Glutamatergic neuron (in vitro differentiated cells): Measurements from ENCODE around the gene USP30. TPM values are rescaled to one million over a fixed set of nuclear protein-coding genes. Genes with fewer than 3 reads are reported as not detected.

ENCODE experiments used
- DNase-seq: peaks from one replicate; pipeline ENCODE4 v3.0.0; 2022
- H3K27ac Mint-ChIP-seq: one replicate; pipeline ENCODE4 v1.8.0; 2020; ENCODE audit warnings: mild to moderate bottlenecking, mixed read lengths, inconsistent platforms; ENCODE audit not compliant: unreplicated experiment
- H3K27me3 Mint-ChIP-seq: one replicate; pipeline ENCODE4 v1.8.0; 2020; ENCODE audit warnings: mild to moderate bottlenecking, moderate library complexity, mixed read lengths, inconsistent platforms; ENCODE audit not compliant: unreplicated experiment
- H3K36me3 Mint-ChIP-seq: one replicate; pipeline ENCODE4 v1.8.0; 2020; ENCODE audit warnings: mild to moderate bottlenecking, mixed read lengths, inconsistent platforms; ENCODE audit not compliant: unreplicated experiment
- H3K4me1 Mint-ChIP-seq: one replicate; pipeline ENCODE4 v1.8.0; 2020; ENCODE audit warnings: mild to moderate bottlenecking, low read depth, mixed read lengths, inconsistent platforms; ENCODE audit not compliant: unreplicated experiment
- H3K4me3 Mint-ChIP-seq: one replicate; pipeline ENCODE4 v1.8.0; 2020; ENCODE audit warnings: mild to moderate bottlenecking, mixed read lengths, inconsistent platforms; ENCODE audit not compliant: unreplicated experiment
- H3K9me3 Mint-ChIP-seq: one replicate; pipeline ENCODE4 v1.8.0; 2020; ENCODE audit warnings: mild to moderate bottlenecking, moderate library complexity, mixed read lengths, inconsistent platforms; ENCODE audit not compliant: unreplicated experiment
- long read RNA-seq: library from polyadenylated mRNA; unstranded; transcript quantifications from one replicate; pipeline ENCODE4 v2.0.0, GENCODE V29; 2020; ENCODE audit not compliant: unreplicated experiment
- total RNA-seq: library from RNA; stranded (reverse); fragmentation: NEBNext Ultra II Directional; extraction: Animal tissue kit (Norgen Biotek cat#: 25700); gene quantifications from one replicate; pipeline ENCODE4 v1.2.1, GENCODE V29; 2021; ENCODE audit not compliant: unreplicated experiment
- TF ChIP-seq, protein P1 (sequence below): fragments of 200-600 bp; sonication (generic); IDR thresholded peaks from one replicate; pipeline ENCODE4 v1.5.0; 2021; ENCODE audit not compliant: partially characterized antibody, unreplicated experiment

The USP30 gene, protein sequence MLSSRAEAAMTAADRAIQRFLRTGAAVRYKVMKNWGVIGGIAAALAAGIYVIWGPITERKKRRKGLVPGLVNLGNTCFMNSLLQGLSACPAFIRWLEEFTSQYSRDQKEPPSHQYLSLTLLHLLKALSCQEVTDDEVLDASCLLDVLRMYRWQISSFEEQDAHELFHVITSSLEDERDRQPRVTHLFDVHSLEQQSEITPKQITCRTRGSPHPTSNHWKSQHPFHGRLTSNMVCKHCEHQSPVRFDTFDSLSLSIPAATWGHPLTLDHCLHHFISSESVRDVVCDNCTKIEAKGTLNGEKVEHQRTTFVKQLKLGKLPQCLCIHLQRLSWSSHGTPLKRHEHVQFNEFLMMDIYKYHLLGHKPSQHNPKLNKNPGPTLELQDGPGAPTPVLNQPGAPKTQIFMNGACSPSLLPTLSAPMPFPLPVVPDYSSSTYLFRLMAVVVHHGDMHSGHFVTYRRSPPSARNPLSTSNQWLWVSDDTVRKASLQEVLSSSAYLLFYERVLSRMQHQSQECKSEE
- 14.4 TPM for total RNA-seq
- long read RNA-seq, partial matches to known transcripts: 0 of 4 reads
- long read RNA-seq, other reads (novel, unspliced or antisense): 2 of 4 reads

DNA sequence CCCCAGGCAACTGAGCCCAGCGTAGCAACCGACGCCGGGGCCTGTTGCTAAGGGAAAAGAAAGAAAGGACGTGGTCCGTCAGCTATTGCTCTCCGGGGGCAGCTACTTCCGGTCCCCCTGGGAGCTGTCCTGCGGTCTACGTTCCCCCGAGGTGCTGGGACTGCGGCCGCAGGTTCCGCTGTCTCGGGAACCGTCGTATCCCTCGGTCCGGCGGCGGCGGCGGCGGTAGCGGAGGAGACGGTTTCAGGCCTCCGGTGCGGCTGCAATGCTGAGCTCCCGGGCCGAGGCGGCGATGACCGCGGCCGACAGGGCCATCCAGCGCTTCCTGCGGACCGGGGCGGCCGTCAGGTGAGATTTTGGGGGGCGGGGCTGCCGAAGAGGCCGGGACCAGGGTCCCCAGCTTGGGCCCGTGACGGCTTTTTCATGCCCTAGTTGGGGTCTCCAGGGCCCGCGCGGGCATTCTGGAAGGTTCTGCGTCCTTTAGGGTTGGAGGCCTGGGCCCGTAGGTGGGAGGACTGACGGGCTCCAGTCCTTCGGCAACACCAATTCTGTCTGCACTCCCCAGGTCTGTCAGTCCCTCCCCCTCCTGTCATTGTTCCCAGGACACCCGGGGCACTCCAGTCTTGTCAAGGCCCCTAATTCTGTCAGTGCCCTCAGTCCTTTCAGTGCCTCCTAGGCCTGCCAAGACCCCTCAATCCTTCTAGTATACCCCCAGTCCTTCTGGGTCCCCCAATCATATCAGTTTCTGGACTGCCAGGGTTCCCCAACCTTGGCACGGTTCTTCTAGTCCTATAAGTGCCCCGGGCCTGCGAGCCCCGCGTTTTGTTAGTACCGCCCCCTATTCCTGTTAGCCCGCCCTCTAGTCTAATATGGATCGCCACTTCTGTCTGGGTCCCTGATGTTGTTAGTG is at the start of gene USP30:
USP30 (plus strand) TSS at position 163 of the 910 bp plus-strand sequence; CDS start at position 266, 103 bp downstream.
- TF ChIP-seq, protein P1, sequence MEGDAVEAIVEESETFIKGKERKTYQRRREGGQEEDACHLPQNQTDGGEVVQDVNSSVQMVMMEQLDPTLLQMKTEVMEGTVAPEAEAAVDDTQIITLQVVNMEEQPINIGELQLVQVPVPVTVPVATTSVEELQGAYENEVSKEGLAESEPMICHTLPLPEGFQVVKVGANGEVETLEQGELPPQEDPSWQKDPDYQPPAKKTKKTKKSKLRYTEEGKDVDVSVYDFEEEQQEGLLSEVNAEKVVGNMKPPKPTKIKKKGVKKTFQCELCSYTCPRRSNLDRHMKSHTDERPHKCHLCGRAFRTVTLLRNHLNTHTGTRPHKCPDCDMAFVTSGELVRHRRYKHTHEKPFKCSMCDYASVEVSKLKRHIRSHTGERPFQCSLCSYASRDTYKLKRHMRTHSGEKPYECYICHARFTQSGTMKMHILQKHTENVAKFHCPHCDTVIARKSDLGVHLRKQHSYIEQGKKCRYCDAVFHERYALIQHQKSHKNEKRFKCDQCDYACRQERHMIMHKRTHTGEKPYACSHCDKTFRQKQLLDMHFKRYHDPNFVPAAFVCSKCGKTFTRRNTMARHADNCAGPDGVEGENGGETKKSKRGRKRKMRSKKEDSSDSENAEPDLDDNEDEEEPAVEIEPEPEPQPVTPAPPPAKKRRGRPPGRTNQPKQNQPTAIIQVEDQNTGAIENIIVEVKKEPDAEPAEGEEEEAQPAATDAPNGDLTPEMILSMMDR: no peak
- Mint-ChIP-seq H3K9me3 (peaks cover 5% of the 10 kb centered on the region), H3K4me1 (no peaks in the 10 kb centered on the region), H3K27me3 (no peaks in the 10 kb centered on the region), H3K27ac (peak within 1 kb of the TSS; percentile 86), H3K36me3 (no peaks in the 10 kb centered on the region), H3K4me3 (peak within 1 kb of the TSS; percentile 96)
- DNase-seq: peak; percentile 88

DNA sequence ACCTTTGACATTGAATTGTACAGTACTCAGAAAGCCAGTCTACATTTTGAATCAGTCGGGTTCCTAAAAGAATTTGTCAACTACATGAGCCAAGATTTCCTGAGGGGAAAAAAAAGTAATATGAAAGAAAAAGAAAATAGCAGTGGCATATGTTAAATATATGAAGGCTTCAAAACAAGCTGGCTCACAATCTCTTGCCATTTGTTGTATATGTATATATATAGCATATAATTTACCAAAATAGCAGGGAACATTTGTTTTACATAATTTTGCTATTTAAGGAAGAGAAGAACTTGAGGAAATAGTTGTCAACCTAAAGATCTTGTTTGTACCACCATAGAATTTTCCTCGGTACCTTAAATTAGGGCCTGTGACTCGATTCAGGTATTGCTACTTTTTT is 48.4 kb upstream of the USP30 start:
- no peak for DNase-seq
- no peaks in the 10 kb centered on the region for H3K4me1 Mint-ChIP-seq
- H3K27me3 Mint-ChIP-seq: peaks cover 3% of the 10 kb centered on the region
- H3K4me3 Mint-ChIP-seq: no peak overlapping the region
- H3K27ac Mint-ChIP-seq: no peak overlapping the region
- no peaks in the 10 kb centered on the region for H3K9me3 Mint-ChIP-seq
- H3K36me3 Mint-ChIP-seq: peaks cover 5% of the 10 kb centered on the region
- TF ChIP-seq, protein P1: no peak

DNA sequence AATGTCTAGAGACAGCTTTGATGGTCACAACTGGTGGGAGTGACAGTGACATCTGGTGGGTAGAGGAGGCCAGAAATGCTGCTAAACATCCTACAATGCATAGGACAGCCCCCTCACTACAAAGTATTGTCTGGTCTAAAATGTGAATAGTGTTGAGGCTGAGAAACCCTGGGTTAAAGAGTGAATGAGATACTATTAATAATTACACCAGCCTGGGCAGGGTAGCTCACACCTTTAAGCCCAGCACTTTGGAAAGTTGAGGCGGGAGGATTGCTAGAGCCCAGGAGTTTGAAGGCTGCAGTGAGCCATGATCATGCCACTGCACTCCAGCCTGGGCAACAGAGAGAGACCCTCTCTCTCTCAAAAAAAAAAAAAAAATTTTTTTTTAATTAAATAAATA is 42.6 kb upstream of the USP30 start:
- H3K9me3 Mint-ChIP-seq: peaks cover 2% of the 10 kb centered on the region
- no peak overlapping the region for H3K4me3 Mint-ChIP-seq

DNA sequence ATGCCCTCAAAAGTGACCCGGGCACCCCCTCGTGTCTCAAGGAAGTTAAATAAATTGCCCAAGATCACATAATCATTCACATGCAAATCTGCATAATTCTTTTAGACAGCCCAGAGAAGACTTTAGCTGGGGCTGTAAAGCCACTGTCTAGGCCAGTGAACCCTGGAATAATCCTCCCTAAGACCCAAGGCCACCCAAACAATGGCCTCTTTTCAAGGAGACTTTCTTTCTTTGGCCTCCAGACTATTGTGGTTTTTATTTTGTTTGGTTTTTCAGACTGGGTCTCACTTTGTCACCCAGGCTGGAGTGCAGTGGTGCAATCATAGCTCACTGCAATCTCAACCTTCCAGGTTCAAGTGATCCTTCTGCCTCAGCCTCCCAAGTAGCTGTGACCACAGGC is 42.1 kb upstream of the USP30 start:
- no peaks in the 10 kb centered on the region for H3K4me1 Mint-ChIP-seq
- no peak overlapping the region for H3K4me3 Mint-ChIP-seq

More for the DNA sequence above, 42.6 kb upstream of the USP30 start:
- Mint-ChIP-seq H3K4me1 (no peaks in the 10 kb centered on the region), H3K27me3 (no peaks in the 10 kb centered on the region), H3K27ac (no peak overlapping the region), H3K36me3 (peaks cover 6% of the 10 kb centered on the region)
- TF ChIP-seq, protein P1: no peak
- DNase-seq: no peak

More for the DNA sequence above, 42.1 kb upstream of the USP30 start:
- peaks cover 2% of the 10 kb centered on the region for H3K9me3 Mint-ChIP-seq
- no peak for DNase-seq
- no peak overlapping the region for H3K27ac Mint-ChIP-seq
- TF ChIP-seq, protein P1: no peak
- no peaks in the 10 kb centered on the region for H3K27me3 Mint-ChIP-seq
- peaks cover 10% of the 10 kb centered on the region for H3K36me3 Mint-ChIP-seq
